IMR-90 (cell line): ENCODE measurements around the gene PRRC2A. TPM values are rescaled to one million over a fixed set of nuclear protein-coding genes. Genes with fewer than 3 reads are reported as not detected.

ENCODE experiments used
- ATAC-seq: fragments of 200-7000 bp; cut with Tn5 transposase; 2 replicates; pipeline ENCODE4 v1.9.1; 2020; ENCODE audit warnings: low read depth, mild to moderate bottlenecking, moderate library complexity
- BruUV-seq: library from RNA; stranded (reverse); fragments of 400-500 nt; replicated peaks from 2 replicates; lab custom pipeline; 2021; lab: Mats Ljungman, UMichigan
- CTCF ChIA-PET: fragments of 300-600 bp; formaldehyde crosslinking; extraction: SDS; loops from one replicate; lab custom pipeline; 2021; ENCODE audit warnings: antibody characterized with exemption; lab: Yijun Ruan, JAX
- POLR2A ChIA-PET: fragments of 300-600 bp; sonication (Branson Sonifier 250); formaldehyde crosslinking; loops from one replicate; lab custom pipeline; 2022; ENCODE audit warnings: antibody characterized with exemption; ENCODE audit not compliant: unreplicated experiment; lab: Charles Lee
- DNase-seq: peaks from one replicate; pipeline ENCODE4 v3.0.0; 2013
- H2AFZ ChIP-seq: replicated peaks from 2 replicates; pipeline ENCODE3; 2013; ENCODE audit warnings: low read length, mild to moderate bottlenecking; ENCODE audit not compliant: poor library complexity
- H2AK5ac ChIP-seq: 2 replicates; pipeline ENCODE4 v1.6.1; 2013; ENCODE audit warnings: low read depth, low read length, inconsistent platforms
- H2AK9ac ChIP-seq: replicated peaks from 2 replicates; pipeline ENCODE3; 2013; ENCODE audit warnings: mild to moderate bottlenecking, low read depth, low read length, moderate library complexity; ENCODE audit not compliant: poor library complexity
- H2BK120ac ChIP-seq: 2 replicates; pipeline ENCODE4 v1.6.1; 2013; ENCODE audit warnings: low read depth, low read length, inconsistent platforms
- H2BK15ac ChIP-seq: 3 replicates; pipeline ENCODE4 v1.6.1; 2013; ENCODE audit warnings: low read depth, low read length, inconsistent platforms
- H2BK20ac ChIP-seq: 2 replicates; pipeline ENCODE4 v1.6.1; 2013; ENCODE audit warnings: low read depth, mild to moderate bottlenecking, inconsistent platforms, low read length, moderate library complexity
- H2BK5ac ChIP-seq: 2 replicates; pipeline ENCODE4 v1.6.1; 2013; ENCODE audit warnings: mild to moderate bottlenecking, low read depth, low read length, inconsistent platforms; ENCODE audit not compliant: poor library complexity, severe bottlenecking
- H3K14ac ChIP-seq: replicated peaks from 2 replicates; pipeline ENCODE4 v1.6.1; 2013; ENCODE audit warnings: low read depth, low read length, inconsistent platforms
- H3K18ac ChIP-seq: 2 replicates; pipeline ENCODE4 v1.6.1; 2013; ENCODE audit warnings: low read depth, low read length, control low read depth
- H3K23ac ChIP-seq: 2 replicates; pipeline ENCODE4 v1.6.1; 2013; ENCODE audit warnings: low read depth, low read length, inconsistent platforms
- H3K27ac ChIP-seq: 2 replicates; pipeline ENCODE4 v1.5.1; 2013; ENCODE audit warnings: mild to moderate bottlenecking, control low read depth, low read length; ENCODE audit not compliant: insufficient read depth
- H3K27me3 ChIP-seq: 2 replicates; pipeline ENCODE4 v1.6.1; 2013; ENCODE audit warnings: low read length; ENCODE audit not compliant: control insufficient read depth, insufficient read depth
- H3K36me3 ChIP-seq: 2 replicates; pipeline ENCODE4 v1.6.1; 2013; ENCODE audit warnings: low read length, mixed read lengths; ENCODE audit not compliant: control insufficient read depth, insufficient read depth
- H3K4ac ChIP-seq: 2 replicates; pipeline ENCODE4 v1.6.1; 2013; ENCODE audit warnings: low read depth, low read length, inconsistent platforms
- H3K4me1 ChIP-seq: 2 replicates; pipeline ENCODE4 v1.6.1; 2013; ENCODE audit warnings: low read length, mixed read lengths; ENCODE audit not compliant: control insufficient read depth, insufficient read depth
- H3K4me2 ChIP-seq: 2 replicates; pipeline ENCODE4 v1.6.1; 2013; ENCODE audit warnings: low read depth, mild to moderate bottlenecking, control low read depth, low read length, moderate library complexity
- H3K4me3 ChIP-seq: 2 replicates; pipeline ENCODE4 v1.5.1; 2013; ENCODE audit warnings: low read depth, mild to moderate bottlenecking, control low read depth, low read length, moderate library complexity; ENCODE audit not compliant: insufficient read depth
- H3K56ac ChIP-seq: 2 replicates; pipeline ENCODE4 v1.6.1; 2013; ENCODE audit warnings: low read length, inconsistent platforms; ENCODE audit not compliant: insufficient read depth; ENCODE audit errors: extremely low read depth
- H3K79me1 ChIP-seq, 2 experiments: 2 replicates each; pipeline ENCODE4 v1.6.1; 2013; ENCODE audit warnings: low read length in 2 of 2, inconsistent platforms in 1 of 2, low read depth in 1 of 2
- H3K9ac ChIP-seq: 2 replicates; pipeline ENCODE4 v1.6.1; 2013; ENCODE audit warnings: low read depth, low read length, control low read depth
- H3K9me1 ChIP-seq: 2 replicates; pipeline ENCODE4 v1.6.1; 2013; ENCODE audit warnings: low read length, inconsistent platforms; ENCODE audit not compliant: insufficient read depth
- H3K9me3 ChIP-seq: 2 replicates; pipeline ENCODE4 v1.6.1; 2013; ENCODE audit warnings: low read length; ENCODE audit not compliant: control insufficient read depth, insufficient read depth
- H4K20me1 ChIP-seq: 2 replicates; pipeline ENCODE4 v1.6.1; 2013; ENCODE audit warnings: low read length, inconsistent platforms; ENCODE audit not compliant: insufficient read depth
- H4K5ac ChIP-seq: 2 replicates; pipeline ENCODE4 v1.6.1; 2013; ENCODE audit warnings: mild to moderate bottlenecking, low read depth, low read length, control low read depth
- H4K8ac ChIP-seq, 2 experiments: 2 replicates each; pipeline ENCODE4 v1.6.1; 2013; ENCODE audit warnings: low read depth in 2 of 2, low read length in 2 of 2, control low read depth in 1 of 2, inconsistent platforms in 1 of 2
- H4K91ac ChIP-seq: 2 replicates; pipeline ENCODE4 v1.6.1; 2013; ENCODE audit warnings: low read depth, low read length, inconsistent platforms; ENCODE audit not compliant: insufficient read depth
- BHLHE40 ChIP-seq: fragments of 150-350 bp; IDR thresholded peaks from 2 replicates; pipeline ENCODE4 v1.6.1; 2016; ENCODE audit warnings: mild to moderate bottlenecking, low read depth, low read length
- CEBPB ChIP-seq: IDR thresholded peaks from 2 replicates; pipeline ENCODE4 v1.6.1; 2012; ENCODE audit warnings: low read depth, low read length, improper control_type of control experiment
- CHD1 ChIP-seq: IDR thresholded peaks from 2 replicates; pipeline ENCODE4 v1.6.1; 2012; ENCODE audit warnings: low read depth, low read length, improper control_type of control experiment
- CTCF ChIP-seq: conservative IDR thresholded peaks from 2 replicates; pipeline ENCODE4 v1.5.1; 2012; ENCODE audit warnings: mild to moderate bottlenecking, low read depth, low read length, improper control_type of control experiment
- ELK1 ChIP-seq: fragments of 150-350 bp; IDR thresholded peaks from 2 replicates; pipeline ENCODE4 v1.6.1; 2016; ENCODE audit warnings: low read depth, mild to moderate bottlenecking, low read length, moderate library complexity, borderline replicate concordance
- FOS ChIP-seq: fragments of 150-350 bp; IDR thresholded peaks from 2 replicates; pipeline ENCODE4 v1.6.1; 2016; ENCODE audit warnings: low read depth, low read length
- MAFK ChIP-seq: IDR thresholded peaks from 2 replicates; pipeline ENCODE4 v1.6.1; 2012; ENCODE audit warnings: low read depth, low read length, improper control_type of control experiment
- MAZ ChIP-seq: IDR thresholded peaks from 2 replicates; pipeline ENCODE4 v1.6.1; 2012; ENCODE audit warnings: low read depth, mild to moderate bottlenecking, low read length, improper control_type of control experiment, moderate library complexity, borderline replicate concordance
- MXI1 ChIP-seq: IDR thresholded peaks from 2 replicates; pipeline ENCODE4 v1.6.1; 2012; ENCODE audit warnings: low read depth, mild to moderate bottlenecking, low read length, moderate library complexity, borderline replicate concordance
- NFE2L2 ChIP-seq: fragments of 150-350 bp; IDR thresholded peaks from 2 replicates; pipeline ENCODE4 v1.6.1; 2016; ENCODE audit warnings: low read depth, mild to moderate bottlenecking, low read length
- POLR2A ChIP-seq: IDR thresholded peaks from 2 replicates; pipeline ENCODE4 v1.6.1; 2012; ENCODE audit warnings: mild to moderate bottlenecking, low read depth, low read length
- RAD21 ChIP-seq: IDR thresholded peaks from 2 replicates; pipeline ENCODE4 v1.6.1; 2012; ENCODE audit warnings: low read length, improper control_type of control experiment
- RCOR1 ChIP-seq: IDR thresholded peaks from 2 replicates; pipeline ENCODE4 v1.6.1; 2012; ENCODE audit warnings: mild to moderate bottlenecking, low read length, improper control_type of control experiment; ENCODE audit not compliant: insufficient replicate concordance
- RFX5 ChIP-seq: IDR thresholded peaks from 2 replicates; pipeline ENCODE4 v1.8.0; 2012; ENCODE audit warnings: low read depth, mild to moderate bottlenecking, low read length, moderate library complexity
- SMC3 ChIP-seq: fragments of 150-350 bp; IDR thresholded peaks from 2 replicates; pipeline ENCODE4 v1.6.1; 2016; ENCODE audit warnings: low read depth, mild to moderate bottlenecking, antibody characterized with exemption, low read length, moderate library complexity
- WGBS, 2 experiments: methylation state at CpG; one replicate each; pipeline versions ENCODE4 v1.1.5 to v1.1.7; 2013; ENCODE audit warnings: missing lambda C conversion rate in 2 of 2; ENCODE audit not compliant: insufficient read length in 1 of 2; ENCODE audit errors: extremely low coverage in 2 of 2; 5-methylcytosine and 5-hydroxymethylcytosine counted together
- dilution Hi-C: fragments of 300-500 bp; cut with HindIII; formaldehyde crosslinking; loops from one replicate; pipeline ENCODE4 v1.14.3; 2018; ENCODE audit warnings: low sequenced_read_pairs; ENCODE audit not compliant: unreplicated experiment
- in situ Hi-C: fragments of 300-500 bp; cut with MboI; formaldehyde crosslinking; loops from 3 replicates; pipeline ENCODE4 v1.14.3; 2019; ENCODE audit warnings: low sequenced_read_pairs, inconsistent platforms, mixed read lengths
- intact Hi-C: fragments of 100-400 bp; cut with micrococcal nuclease; formaldehyde crosslinking; loops from 2 replicates; pipeline ENCODE4 v1.10.0; 2022
- polyA plus RNA-seq, 3 experiments: library from polyadenylated mRNA; depleted of rRNA; stranded (reverse); fragments of >200 nt; gene quantifications; 2 replicates each; pipeline ENCODE4 v1.2.3, GENCODE V29; 2012; ENCODE audit warnings: low replicate concordance in 1 of 3
- total RNA-seq: library from RNA; depleted of rRNA; stranded (reverse); fragments of >200 nt; gene quantifications from 2 replicates; pipeline ENCODE4 v1.2.3, GENCODE V29; 2012
- TF ChIP-seq, protein P1 (sequence below): fragments of 150-350 bp; IDR thresholded peaks from 2 replicates; pipeline ENCODE4 v1.6.1; 2017; ENCODE audit warnings: mild to moderate bottlenecking, antibody characterized with exemption, low read length, low read depth

Gene PRRC2A
- total and polyA plus RNA-seq, 2 of the 4 experiments (the other 2 are of a cell fraction): 7.7 to 88.6 TPM

- no peak within 1 kb of the TSS for H2BK120ac ChIP-seq
- no peak within 1 kb of the TSS for H3K9ac ChIP-seq
- H3K27me3 ChIP-seq: no peaks in the 10 kb centered on the region
- 0 out of 2 replicates have a peak within 1 kb of the TSS, but pooled peaks have one; percentile 8 for H3K14ac ChIP-seq
- dilution Hi-C loops (no loop called here), intact Hi-C loops (no loop called here), in situ Hi-C loops (no loop called here)
- TF ChIP-seq FOS (no peak), ELK1 (no peak), MXI1 (no peak), MAZ (no peak), SMC3 (no peak), RFX5 (no peak), MAFK (no peak), NFE2L2 (no peak), BHLHE40 (no peak), RAD21 (no peak), CTCF (no peak), CHD1 (no peak), RCOR1 (no peak), POLR2A (no peak), CEBPB (no peak)
- TF ChIP-seq, protein P1, sequence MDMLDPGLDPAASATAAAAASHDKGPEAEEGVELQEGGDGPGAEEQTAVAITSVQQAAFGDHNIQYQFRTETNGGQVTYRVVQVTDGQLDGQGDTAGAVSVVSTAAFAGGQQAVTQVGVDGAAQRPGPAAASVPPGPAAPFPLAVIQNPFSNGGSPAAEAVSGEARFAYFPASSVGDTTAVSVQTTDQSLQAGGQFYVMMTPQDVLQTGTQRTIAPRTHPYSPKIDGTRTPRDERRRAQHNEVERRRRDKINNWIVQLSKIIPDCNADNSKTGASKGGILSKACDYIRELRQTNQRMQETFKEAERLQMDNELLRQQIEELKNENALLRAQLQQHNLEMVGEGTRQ: no peak
- no TSS peak for BruUV-seq
- peaks cover 6% of the 10 kb centered on the region for H4K20me1 ChIP-seq
- H3K56ac ChIP-seq: no peak within 1 kb of the TSS
- no peaks in the 10 kb centered on the region for H3K9me3 ChIP-seq
- H3K4me1 ChIP-seq: peaks cover 4% of the 10 kb centered on the region; the same call in 1 of the 2 replicates
- 0 out of 2 replicates have a peak within 1 kb of the TSS, but pooled peaks have one; percentile 16 for H2BK20ac ChIP-seq
- no peak within 1 kb of the TSS for H4K8ac ChIP-seq
- H4K91ac ChIP-seq: no peak within 1 kb of the TSS
- peak within 1 kb of the TSS; percentile 87 for H2AK9ac ChIP-seq
- no peak for ATAC-seq
- H2BK5ac ChIP-seq: peak within 1 kb of the TSS; percentile 32
- no peak within 1 kb of the TSS for H3K4me3 ChIP-seq
- H2BK15ac ChIP-seq: no peak within 1 kb of the TSS
- peak within 1 kb of the TSS; percentile 60 for H3K4ac ChIP-seq
- H3K23ac ChIP-seq: no peak within 1 kb of the TSS
- H2AFZ ChIP-seq: no peak within 1 kb of the TSS
- ChIA-PET POLR2A (no interaction called here), CTCF (no interaction called here)
- 63% methylated on average over 2 of the region's 8 CpGs; no CpG with 5 or more reads in 1 of the 2 experiments for WGBS, 2 experiments
- H3K79me1 ChIP-seq: peaks cover 13 to 62% of the 10 kb centered on the region in 2 experiments
- H4K5ac ChIP-seq: no peak within 1 kb of the TSS
- H3K4me2 ChIP-seq: peak within 1 kb of the TSS; percentile 12; the same call in 1 of the 2 replicates
- H3K36me3 ChIP-seq: peaks cover 55% of the 10 kb centered on the region
- peak within 1 kb of the TSS; percentile 78; the same call in 1 of the 2 replicates for H2AK5ac ChIP-seq
- no peak for DNase-seq
- peaks cover 6% of the 10 kb centered on the region; the same call in 1 of the 2 replicates for H3K9me1 ChIP-seq
- peak within 1 kb of the TSS; percentile 34; the same call in 1 of the 2 replicates for H3K27ac ChIP-seq
- no peak within 1 kb of the TSS for H3K18ac ChIP-seq
Measured at GRCh38 chr6:31669676-31670075, 49.2 kb downstream of the PRRC2A start, which contains the start of gene LY6G5B. LY6G5B (plus strand) TSS chr6:31669976; CDS start chr6:31670951, 975 bp downstream.
